OCI-LY1 (cell line): ENCODE results near the gene PABPN1L.

Experiments
- EZH2 ChIP-seq: fragments of 200-600 bp; sonication (generic), shearing (Covaris generic); IDR thresholded peaks from 2 replicates; pipeline ENCODE4 v1.8.0; 2017; ENCODE audit warnings: borderline replicate concordance, mixed run types, mild to moderate bottlenecking, antibody characterized with exemption, low read length, moderate library complexity, mixed read lengths
- TF ChIP-seq, protein P1 (sequence below): fragments of 200-600 bp; sonication (generic), shearing (Covaris generic); IDR thresholded peaks from 2 replicates; pipeline ENCODE4 v1.5.1; 2017; ENCODE audit warnings: mild to moderate bottlenecking, antibody characterized with exemption, low read length, moderate library complexity, mixed read lengths

DNA sequence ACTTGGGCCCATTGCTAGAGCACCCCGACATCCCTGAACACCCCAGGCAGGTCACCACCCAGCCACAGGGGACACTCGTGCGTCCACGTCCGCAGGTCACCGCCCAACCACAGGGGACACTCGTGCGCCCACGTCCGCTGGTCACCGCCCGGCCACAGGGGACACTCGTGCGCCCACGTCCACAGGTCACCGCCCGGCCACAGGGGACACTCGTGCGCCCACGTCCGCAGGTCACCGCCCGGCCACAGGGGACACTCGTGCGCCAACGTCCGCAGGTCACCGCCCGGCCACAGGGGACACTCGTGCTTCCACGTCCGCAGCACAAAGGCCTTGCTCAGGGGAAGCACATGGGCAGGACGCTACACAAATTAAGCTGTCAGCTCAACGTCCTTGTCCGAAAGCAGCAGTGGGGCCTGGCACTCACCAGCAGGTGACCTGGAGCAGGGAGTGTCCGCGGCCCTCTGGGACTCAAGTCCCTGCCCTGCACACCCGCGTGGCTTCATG lies 27.4 kb downstream of the PABPN1L start:
- TF ChIP-seq, protein P1, sequence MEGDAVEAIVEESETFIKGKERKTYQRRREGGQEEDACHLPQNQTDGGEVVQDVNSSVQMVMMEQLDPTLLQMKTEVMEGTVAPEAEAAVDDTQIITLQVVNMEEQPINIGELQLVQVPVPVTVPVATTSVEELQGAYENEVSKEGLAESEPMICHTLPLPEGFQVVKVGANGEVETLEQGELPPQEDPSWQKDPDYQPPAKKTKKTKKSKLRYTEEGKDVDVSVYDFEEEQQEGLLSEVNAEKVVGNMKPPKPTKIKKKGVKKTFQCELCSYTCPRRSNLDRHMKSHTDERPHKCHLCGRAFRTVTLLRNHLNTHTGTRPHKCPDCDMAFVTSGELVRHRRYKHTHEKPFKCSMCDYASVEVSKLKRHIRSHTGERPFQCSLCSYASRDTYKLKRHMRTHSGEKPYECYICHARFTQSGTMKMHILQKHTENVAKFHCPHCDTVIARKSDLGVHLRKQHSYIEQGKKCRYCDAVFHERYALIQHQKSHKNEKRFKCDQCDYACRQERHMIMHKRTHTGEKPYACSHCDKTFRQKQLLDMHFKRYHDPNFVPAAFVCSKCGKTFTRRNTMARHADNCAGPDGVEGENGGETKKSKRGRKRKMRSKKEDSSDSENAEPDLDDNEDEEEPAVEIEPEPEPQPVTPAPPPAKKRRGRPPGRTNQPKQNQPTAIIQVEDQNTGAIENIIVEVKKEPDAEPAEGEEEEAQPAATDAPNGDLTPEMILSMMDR = peak; percentile 17; the same call in 1 of the 2 replicates
- no peak for TF ChIP-seq EZH2
